HepG2 (cell line): ENCODE results near the gene KRCC1. TPM values are rescaled to one million over a fixed set of nuclear protein-coding genes. Genes with fewer than 3 reads are reported as not detected.

Source experiments
- PHB2 ChIP-seq: fragments of 450-650 bp; IDR thresholded peaks from 2 replicates; pipeline ENCODE4 v1.6.1; 2018; ENCODE audit not compliant: partially characterized antibody
- RBM22 ChIP-seq: fragments of 200-400 bp; formaldehyde crosslinking; optimal IDR thresholded peaks from 2 replicates; pipeline ENCODE3; 2017; ENCODE audit warnings: mild to moderate bottlenecking, low read length, moderate library complexity
- SETDB1 ChIP-seq: sonication (generic); formaldehyde crosslinking; IDR thresholded peaks from 2 replicates; pipeline ENCODE4 v1.5.1; 2020; ENCODE audit warnings: missing genetic modification reagents, mild to moderate bottlenecking, borderline replicate concordance
- SSRP1 ChIP-seq: IDR thresholded peaks from 2 replicates; pipeline ENCODE4 v1.6.1; 2016; ENCODE audit warnings: control low read depth
- TRIM24 ChIP-seq: sonication (generic); formaldehyde crosslinking; IDR thresholded peaks from 2 replicates; pipeline ENCODE4 v1.8.0; 2022; ENCODE audit warnings: mild to moderate bottlenecking, missing genetic modification reagents
- ZKSCAN8 ChIP-seq: IDR thresholded peaks from 2 replicates; pipeline ENCODE4 v1.6.1; 2016; ENCODE audit warnings: borderline replicate concordance, missing genetic modification reagents, missing compliant biosample characterization
- ZNF317 ChIP-seq: sonication (generic); formaldehyde crosslinking; IDR thresholded peaks from 2 replicates; pipeline ENCODE4 v1.5.0; 2020; ENCODE audit warnings: mild to moderate bottlenecking, missing genetic modification reagents
- ZNF326 ChIP-seq: sonication (generic); formaldehyde crosslinking; IDR thresholded peaks from 2 replicates; pipeline ENCODE4 v1.4.0; 2020; ENCODE audit warnings: missing genetic modification reagents, borderline replicate concordance
- polyA plus RNA-seq, 8 experiments: library from polyadenylated mRNA; depleted of rRNA in 3 of 8; stranded (reverse) in 7 of 8; unstranded in 1 of 8; fragments of >200 nt; fragmentation: Illumina TruSeq in 4 of 8; extraction: Trizol in 4 of 8; gene quantifications; 2 replicates each; pipeline versions ENCODE4 v1.2.1 to v1.2.3, GENCODE V29; 2011 to 2016; ENCODE audit warnings: low read depth in 4 of 8, missing spikeins in 1 of 8, mixed read lengths in 1 of 8; ENCODE audit not compliant: insufficient read depth in 1 of 8
- total RNA-seq, 5 experiments: library from RNA; depleted of rRNA; stranded (reverse); fragments of >200 nt; fragmentation: Illumina TruSeq; extraction: Trizol; gene quantifications; 2 replicates each; pipeline ENCODE4 v1.2.3, GENCODE V29; 2016; ENCODE audit warnings: low read depth in 1 of 5
- TF ChIP-seq, protein P1 (sequence below), 2 experiments: sonication (generic) in 1 of 2; formaldehyde crosslinking in 1 of 2; IDR thresholded peaks; 2 replicates each; pipeline versions ENCODE4 v1.6.1 to v1.9.0; 2014 to 2022; ENCODE audit warnings: antibody characterized with exemption in 1 of 2, borderline replicate concordance in 1 of 2, inconsistent platforms in 1 of 2, low read depth in 1 of 2, missing genetic modification reagents in 1 of 2
- TF ChIP-seq, protein P2 (sequence below): sonication (generic); formaldehyde crosslinking; IDR thresholded peaks from 2 replicates; pipeline ENCODE4 v1.4.0; 2020; ENCODE audit warnings: mild to moderate bottlenecking, missing genetic modification reagents
- TF ChIP-seq, protein P3 (sequence below): sonication (generic); formaldehyde crosslinking; IDR thresholded peaks from 2 replicates; pipeline ENCODE4 v1.4.0; 2020; ENCODE audit warnings: missing genetic modification reagents, borderline replicate concordance
- TF ChIP-seq, protein P4 (sequence below): fragments of 450-650 bp; IDR thresholded peaks from 2 replicates; pipeline ENCODE4 v1.6.1; 2017; ENCODE audit warnings: mild to moderate bottlenecking

Gene KRCC1
- total and polyA plus RNA-seq, 2 of the 13 experiments (the other 11 are each of a cell fraction or from before 2014, with no cell fraction given): 6.5 to 7.7 TPM

DNA sequence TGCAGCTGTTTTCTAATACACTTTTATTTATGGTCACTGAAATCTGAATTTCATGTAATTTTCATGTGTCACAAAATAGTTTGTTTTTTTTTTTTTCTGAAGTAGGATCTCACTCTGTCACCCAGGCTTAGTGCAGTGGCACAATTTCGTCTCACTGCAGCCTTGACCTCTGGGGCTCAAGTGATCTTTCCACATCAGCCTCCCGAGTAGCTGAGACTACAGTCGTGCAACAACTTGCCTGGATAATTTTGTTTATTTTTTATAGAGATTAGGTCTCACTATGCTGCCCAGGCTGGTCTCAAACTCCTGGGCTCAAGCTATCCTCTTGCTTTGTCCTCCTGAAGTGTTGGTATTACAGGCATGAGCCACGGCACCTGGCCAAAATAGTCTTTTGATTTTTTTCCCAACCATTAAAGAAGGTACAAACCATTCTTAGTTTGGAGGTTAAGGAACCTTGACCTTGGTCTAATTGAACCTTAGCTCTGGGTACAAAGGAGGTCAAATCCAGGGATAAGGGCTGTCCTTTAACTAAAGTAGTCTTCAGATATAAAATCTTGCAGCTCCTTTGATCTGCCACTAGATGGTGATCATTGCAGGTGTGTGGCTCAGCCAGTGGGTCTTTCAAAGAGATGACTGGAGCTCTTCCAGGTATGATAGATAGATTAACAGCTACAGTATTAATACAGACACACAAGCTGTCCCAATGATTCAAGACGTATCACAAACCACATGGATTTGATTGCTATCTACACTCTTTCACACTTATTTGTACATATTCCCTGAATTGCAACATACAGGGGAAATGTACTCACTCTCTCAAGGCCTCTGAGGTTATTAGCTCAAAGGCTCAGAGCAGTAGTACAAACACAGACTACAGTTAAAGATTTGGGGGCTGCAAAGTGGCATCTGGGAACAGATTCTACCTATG is 4.7 kb upstream of the KRCC1 start (continued):
- TF ChIP-seq, protein P1, sequence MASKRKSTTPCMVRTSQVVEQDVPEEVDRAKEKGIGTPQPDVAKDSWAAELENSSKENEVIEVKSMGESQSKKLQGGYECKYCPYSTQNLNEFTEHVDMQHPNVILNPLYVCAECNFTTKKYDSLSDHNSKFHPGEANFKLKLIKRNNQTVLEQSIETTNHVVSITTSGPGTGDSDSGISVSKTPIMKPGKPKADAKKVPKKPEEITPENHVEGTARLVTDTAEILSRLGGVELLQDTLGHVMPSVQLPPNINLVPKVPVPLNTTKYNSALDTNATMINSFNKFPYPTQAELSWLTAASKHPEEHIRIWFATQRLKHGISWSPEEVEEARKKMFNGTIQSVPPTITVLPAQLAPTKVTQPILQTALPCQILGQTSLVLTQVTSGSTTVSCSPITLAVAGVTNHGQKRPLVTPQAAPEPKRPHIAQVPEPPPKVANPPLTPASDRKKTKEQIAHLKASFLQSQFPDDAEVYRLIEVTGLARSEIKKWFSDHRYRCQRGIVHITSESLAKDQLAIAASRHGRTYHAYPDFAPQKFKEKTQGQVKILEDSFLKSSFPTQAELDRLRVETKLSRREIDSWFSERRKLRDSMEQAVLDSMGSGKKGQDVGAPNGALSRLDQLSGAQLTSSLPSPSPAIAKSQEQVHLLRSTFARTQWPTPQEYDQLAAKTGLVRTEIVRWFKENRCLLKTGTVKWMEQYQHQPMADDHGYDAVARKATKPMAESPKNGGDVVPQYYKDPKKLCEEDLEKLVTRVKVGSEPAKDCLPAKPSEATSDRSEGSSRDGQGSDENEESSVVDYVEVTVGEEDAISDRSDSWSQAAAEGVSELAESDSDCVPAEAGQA (IDR thresholded peaks at IDR 0.05; ENCODE audit: low read depth): no peak
- TF ChIP-seq, protein P1 (CRISPR knock-in tag; IDR thresholded peaks at IDR 0.05; ENCODE audit: borderline replicate concordance): no peak
- TF ChIP-seq ZNF326: no peak
- TF ChIP-seq, protein P2, sequence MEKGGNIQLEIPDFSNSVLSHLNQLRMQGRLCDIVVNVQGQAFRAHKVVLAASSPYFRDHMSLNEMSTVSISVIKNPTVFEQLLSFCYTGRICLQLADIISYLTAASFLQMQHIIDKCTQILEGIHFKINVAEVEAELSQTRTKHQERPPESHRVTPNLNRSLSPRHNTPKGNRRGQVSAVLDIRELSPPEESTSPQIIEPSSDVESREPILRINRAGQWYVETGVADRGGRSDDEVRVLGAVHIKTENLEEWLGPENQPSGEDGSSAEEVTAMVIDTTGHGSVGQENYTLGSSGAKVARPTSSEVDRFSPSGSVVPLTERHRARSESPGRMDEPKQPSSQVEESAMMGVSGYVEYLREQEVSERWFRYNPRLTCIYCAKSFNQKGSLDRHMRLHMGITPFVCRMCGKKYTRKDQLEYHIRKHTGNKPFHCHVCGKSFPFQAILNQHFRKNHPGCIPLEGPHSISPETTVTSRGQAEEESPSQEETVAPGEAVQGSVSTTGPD (CRISPR knock-in tag): no peak
- TF ChIP-seq RBM22: no peak
- TF ChIP-seq SSRP1: no peak
- TF ChIP-seq, protein P3, sequence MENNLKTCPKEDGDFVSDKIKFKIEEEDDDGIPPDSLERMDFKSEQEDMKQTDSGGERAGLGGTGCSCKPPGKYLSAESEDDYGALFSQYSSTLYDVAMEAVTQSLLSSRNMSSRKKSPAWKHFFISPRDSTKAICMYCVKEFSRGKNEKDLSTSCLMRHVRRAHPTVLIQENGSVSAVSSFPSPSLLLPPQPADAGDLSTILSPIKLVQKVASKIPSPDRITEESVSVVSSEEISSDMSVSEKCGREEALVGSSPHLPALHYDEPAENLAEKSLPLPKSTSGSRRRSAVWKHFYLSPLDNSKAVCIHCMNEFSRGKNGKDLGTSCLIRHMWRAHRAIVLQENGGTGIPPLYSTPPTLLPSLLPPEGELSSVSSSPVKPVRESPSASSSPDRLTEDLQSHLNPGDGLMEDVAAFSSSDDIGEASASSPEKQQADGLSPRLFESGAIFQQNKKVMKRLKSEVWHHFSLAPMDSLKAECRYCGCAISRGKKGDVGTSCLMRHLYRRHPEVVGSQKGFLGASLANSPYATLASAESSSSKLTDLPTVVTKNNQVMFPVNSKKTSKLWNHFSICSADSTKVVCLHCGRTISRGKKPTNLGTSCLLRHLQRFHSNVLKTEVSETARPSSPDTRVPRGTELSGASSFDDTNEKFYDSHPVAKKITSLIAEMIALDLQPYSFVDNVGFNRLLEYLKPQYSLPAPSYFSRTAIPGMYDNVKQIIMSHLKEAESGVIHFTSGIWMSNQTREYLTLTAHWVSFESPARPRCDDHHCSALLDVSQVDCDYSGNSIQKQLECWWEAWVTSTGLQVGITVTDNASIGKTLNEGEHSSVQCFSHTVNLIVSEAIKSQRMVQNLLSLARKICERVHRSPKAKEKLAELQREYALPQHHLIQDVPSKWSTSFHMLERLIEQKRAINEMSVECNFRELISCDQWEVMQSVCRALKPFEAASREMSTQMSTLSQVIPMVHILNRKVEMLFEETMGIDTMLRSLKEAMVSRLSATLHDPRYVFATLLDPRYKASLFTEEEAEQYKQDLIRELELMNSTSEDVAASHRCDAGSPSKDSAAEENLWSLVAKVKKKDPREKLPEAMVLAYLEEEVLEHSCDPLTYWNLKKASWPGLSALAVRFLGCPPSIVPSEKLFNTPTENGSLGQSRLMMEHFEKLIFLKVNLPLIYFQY (CRISPR knock-in tag): no peak
- TF ChIP-seq ZKSCAN8 (CRISPR knock-in tag): no peak
- TF ChIP-seq, protein P4, sequence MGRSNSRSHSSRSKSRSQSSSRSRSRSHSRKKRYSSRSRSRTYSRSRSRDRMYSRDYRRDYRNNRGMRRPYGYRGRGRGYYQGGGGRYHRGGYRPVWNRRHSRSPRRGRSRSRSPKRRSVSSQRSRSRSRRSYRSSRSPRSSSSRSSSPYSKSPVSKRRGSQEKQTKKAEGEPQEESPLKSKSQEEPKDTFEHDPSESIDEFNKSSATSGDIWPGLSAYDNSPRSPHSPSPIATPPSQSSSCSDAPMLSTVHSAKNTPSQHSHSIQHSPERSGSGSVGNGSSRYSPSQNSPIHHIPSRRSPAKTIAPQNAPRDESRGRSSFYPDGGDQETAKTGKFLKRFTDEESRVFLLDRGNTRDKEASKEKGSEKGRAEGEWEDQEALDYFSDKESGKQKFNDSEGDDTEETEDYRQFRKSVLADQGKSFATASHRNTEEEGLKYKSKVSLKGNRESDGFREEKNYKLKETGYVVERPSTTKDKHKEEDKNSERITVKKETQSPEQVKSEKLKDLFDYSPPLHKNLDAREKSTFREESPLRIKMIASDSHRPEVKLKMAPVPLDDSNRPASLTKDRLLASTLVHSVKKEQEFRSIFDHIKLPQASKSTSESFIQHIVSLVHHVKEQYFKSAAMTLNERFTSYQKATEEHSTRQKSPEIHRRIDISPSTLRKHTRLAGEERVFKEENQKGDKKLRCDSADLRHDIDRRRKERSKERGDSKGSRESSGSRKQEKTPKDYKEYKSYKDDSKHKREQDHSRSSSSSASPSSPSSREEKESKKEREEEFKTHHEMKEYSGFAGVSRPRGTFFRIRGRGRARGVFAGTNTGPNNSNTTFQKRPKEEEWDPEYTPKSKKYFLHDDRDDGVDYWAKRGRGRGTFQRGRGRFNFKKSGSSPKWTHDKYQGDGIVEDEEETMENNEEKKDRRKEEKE: no peak
- TF ChIP-seq SETDB1 (CRISPR knock-in tag): no peak
- TF ChIP-seq TRIM24 (CRISPR knock-in tag): no peak
- TF ChIP-seq PHB2: no peak
- TF ChIP-seq ZNF317 (CRISPR knock-in tag): peak; percentile 32; the same call in 1 of the 2 replicates
